ENCODE results near the gene HDAC9.

DNA sequence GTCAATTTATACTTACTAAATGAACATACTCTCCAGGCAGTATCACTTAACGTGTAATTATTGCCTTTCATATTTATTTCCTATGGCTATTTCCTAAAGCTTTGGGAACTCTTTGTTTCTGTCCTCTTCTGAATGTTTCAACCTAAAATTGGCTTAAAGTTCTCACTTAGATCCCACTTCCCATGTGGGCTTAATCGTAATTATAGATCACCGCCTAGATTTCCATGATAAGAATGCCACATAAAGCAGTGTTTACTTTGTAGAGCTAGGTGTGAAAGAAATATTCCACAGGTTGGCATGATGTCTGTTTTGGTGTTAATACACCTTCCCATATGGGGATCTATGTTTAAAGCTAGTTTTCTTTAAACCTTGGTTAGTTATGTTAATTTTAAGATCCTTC is 1.5 kb downstream of the HDAC9 start:
- TF ChIP-seq, protein P1, sequence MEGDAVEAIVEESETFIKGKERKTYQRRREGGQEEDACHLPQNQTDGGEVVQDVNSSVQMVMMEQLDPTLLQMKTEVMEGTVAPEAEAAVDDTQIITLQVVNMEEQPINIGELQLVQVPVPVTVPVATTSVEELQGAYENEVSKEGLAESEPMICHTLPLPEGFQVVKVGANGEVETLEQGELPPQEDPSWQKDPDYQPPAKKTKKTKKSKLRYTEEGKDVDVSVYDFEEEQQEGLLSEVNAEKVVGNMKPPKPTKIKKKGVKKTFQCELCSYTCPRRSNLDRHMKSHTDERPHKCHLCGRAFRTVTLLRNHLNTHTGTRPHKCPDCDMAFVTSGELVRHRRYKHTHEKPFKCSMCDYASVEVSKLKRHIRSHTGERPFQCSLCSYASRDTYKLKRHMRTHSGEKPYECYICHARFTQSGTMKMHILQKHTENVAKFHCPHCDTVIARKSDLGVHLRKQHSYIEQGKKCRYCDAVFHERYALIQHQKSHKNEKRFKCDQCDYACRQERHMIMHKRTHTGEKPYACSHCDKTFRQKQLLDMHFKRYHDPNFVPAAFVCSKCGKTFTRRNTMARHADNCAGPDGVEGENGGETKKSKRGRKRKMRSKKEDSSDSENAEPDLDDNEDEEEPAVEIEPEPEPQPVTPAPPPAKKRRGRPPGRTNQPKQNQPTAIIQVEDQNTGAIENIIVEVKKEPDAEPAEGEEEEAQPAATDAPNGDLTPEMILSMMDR (conservative IDR thresholded peaks at IDR 0.05; ENCODE audit: low read length), result no peak
- no peak for TF ChIP-seq EZH2phosphoT487 (IDR thresholded peaks at IDR 0.05; ENCODE audit: borderline replicate concordance)

All from Loucy (cell line).